Mesothelial cell of epicardium (in vitro differentiated cells): ENCODE measurements around the gene P4HB. TPM values are rescaled to one million over a fixed set of nuclear protein-coding genes. Genes with fewer than 3 reads are reported as not detected.

Source experiments
- DNase-seq, 2 experiments: peaks; one replicate each; pipeline ENCODE4 v3.0.0; 2021; ENCODE audit warnings: low spot score in 2 of 2; ENCODE audit not compliant: unreplicated experiment in 2 of 2
- H3K27ac Mint-ChIP-seq: 2 replicates; pipeline ENCODE4 v1.8.0; 2021; ENCODE audit warnings: mixed read lengths
- H3K27me3 Mint-ChIP-seq: 2 replicates; pipeline ENCODE4 v1.8.0; 2021; ENCODE audit warnings: low read depth, mixed read lengths
- H3K36me3 Mint-ChIP-seq: 2 replicates; pipeline ENCODE4 v1.8.0; 2021; ENCODE audit warnings: mixed read lengths
- H3K4me1 Mint-ChIP-seq: 2 replicates; pipeline ENCODE4 v1.8.0; 2021; ENCODE audit warnings: mixed read lengths
- H3K4me3 Mint-ChIP-seq: 2 replicates; pipeline ENCODE4 v1.8.0; 2021; ENCODE audit warnings: mild to moderate bottlenecking, moderate library complexity, mixed read lengths
- H3K9me3 Mint-ChIP-seq: 2 replicates; pipeline ENCODE4 v1.8.0; 2021; ENCODE audit warnings: mixed read lengths
- total RNA-seq: library from RNA; stranded (reverse); gene quantifications from 3 replicates; pipeline ENCODE4 v1.2.1, GENCODE V29; 2021
- TF ChIP-seq, protein P1 (sequence below): fragments of 200-600 bp; sonication (generic); IDR thresholded peaks from one replicate; pipeline ENCODE4 v1.5.0; 2021; ENCODE audit warnings: antibody characterized with exemption; ENCODE audit not compliant: unreplicated experiment

The P4HB gene
- total RNA-seq, 1 donor from 2014 or later = 433 TPM

DNA sequence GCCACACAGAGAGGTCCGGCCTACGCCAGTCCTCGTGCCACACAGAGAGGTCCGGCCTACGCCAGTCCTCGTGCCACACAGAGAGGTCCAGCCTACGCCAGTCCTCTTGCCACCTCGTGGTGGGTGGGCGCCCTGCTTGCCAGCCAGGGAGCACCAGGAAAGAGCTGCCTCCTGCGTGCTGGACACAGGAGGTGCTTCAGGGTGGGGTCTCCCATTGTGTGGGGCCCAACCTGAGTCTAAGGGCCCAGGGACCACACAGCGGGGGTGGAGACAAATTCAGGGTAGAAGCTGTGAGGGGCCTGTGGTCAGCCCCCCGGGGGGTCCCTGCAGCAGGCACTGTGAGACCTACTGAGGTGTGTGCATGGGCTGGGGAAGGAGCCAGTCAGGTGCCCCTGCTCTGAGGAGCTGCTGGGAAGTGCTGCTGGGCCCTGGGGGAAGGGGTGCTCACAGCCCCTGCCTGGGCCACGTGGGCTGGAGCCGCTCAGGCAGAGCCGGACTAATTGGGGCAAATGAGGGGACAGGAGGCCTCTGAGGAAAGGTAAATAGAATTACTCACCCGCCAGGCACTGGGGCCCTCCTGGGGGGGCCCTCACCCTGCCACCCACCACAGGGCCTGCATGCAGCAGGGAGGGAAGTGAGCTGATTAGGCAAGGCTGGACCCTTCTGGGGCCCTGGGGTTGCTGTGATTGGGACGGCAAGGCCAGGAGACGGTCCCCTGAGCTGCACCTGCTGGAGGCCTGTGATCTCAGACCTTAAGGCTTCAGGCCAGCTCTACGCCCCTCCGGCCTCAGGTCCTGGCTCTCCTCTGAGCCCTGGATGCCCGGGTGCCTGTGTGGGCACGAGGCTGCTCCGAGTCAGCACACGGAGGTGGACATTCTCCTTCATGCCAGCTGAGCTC, 45.3 kb downstream of the P4HB start:
- no peak overlapping the region for H3K27ac Mint-ChIP-seq
- H3K4me3 Mint-ChIP-seq = no peak overlapping the region
- H3K27me3 Mint-ChIP-seq = peaks cover 31% of the 10 kb centered on the region
- H3K36me3 Mint-ChIP-seq = no peaks in the 10 kb centered on the region
- TF ChIP-seq, protein P1, sequence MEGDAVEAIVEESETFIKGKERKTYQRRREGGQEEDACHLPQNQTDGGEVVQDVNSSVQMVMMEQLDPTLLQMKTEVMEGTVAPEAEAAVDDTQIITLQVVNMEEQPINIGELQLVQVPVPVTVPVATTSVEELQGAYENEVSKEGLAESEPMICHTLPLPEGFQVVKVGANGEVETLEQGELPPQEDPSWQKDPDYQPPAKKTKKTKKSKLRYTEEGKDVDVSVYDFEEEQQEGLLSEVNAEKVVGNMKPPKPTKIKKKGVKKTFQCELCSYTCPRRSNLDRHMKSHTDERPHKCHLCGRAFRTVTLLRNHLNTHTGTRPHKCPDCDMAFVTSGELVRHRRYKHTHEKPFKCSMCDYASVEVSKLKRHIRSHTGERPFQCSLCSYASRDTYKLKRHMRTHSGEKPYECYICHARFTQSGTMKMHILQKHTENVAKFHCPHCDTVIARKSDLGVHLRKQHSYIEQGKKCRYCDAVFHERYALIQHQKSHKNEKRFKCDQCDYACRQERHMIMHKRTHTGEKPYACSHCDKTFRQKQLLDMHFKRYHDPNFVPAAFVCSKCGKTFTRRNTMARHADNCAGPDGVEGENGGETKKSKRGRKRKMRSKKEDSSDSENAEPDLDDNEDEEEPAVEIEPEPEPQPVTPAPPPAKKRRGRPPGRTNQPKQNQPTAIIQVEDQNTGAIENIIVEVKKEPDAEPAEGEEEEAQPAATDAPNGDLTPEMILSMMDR = no peak
- DNase-seq = peak in 1 of 2 experiments; percentile 18
- H3K9me3 Mint-ChIP-seq = no peaks in the 10 kb centered on the region
- H3K4me1 Mint-ChIP-seq = peaks cover 7% of the 10 kb centered on the region

DNA sequence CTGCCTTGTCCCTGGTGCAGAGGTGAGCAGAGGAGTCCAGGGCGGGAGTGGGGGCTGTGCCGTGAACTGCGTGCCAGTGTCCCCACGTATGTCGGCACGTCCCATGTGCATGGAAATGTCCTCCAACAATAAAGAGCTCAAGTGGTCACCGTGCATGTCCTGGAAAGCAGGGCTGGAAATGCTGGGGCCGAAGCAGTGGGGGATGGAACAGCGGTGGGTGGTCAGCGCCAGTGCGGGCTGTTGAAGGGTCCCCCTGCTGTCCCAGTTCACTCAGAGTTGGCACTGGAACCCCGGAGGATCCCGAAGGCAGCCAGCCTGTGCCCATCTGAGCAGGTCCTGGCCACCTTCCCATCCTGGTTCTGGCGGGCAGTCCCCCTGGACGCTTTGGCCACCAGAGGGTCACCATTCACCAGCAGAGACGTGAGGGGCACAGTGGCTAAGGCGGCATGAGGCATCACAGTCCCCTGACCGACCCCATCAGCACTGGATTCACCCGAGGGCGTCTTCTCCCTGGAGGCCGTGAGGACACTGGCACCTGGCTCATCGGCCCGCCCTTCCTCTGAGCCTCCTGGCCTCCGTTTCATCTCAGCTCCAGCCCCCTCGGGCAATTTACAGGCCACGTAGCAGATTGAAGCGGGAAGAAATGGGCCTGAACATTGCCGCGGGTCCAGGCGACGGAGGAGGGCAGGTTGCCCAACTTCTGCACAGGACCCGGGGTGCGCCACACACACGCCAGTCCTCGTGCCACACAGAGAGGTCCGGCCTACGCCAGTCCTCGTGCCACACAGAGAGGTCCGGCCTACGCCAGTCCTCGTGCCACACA, 46.3 kb downstream of the P4HB start:
- no peaks in the 10 kb centered on the region for H3K36me3 Mint-ChIP-seq
- H3K27ac Mint-ChIP-seq = no peak overlapping the region
- H3K9me3 Mint-ChIP-seq = no peaks in the 10 kb centered on the region
- TF ChIP-seq, protein P1 = no peak
- DNase-seq = peak in 1 of 2 experiments; percentile 14
- no peak overlapping the region for H3K4me3 Mint-ChIP-seq
- peaks cover 39% of the 10 kb centered on the region for H3K27me3 Mint-ChIP-seq
- peaks cover 7% of the 10 kb centered on the region for H3K4me1 Mint-ChIP-seq

DNA sequence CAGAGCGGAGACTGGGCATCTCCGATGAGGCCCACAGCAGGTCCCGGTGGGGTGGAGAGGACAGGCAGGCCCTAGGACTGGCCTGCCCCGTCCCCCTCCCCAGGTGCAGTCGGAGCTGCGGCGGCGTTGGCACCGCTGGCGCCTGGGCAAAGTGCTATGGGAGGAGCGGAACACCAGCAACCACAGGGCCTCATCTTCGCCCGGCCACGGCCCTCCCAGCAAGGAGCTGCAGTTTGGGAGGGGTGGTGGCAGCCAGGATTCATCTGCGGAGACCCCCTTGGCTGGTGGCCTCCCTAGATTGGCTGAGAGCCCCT, 47.0 kb downstream of the P4HB start:
- H3K27me3 Mint-ChIP-seq = peaks cover 44% of the 10 kb centered on the region
- H3K4me3 Mint-ChIP-seq = no peak overlapping the region
- no peak overlapping the region for H3K27ac Mint-ChIP-seq
- peaks cover 7% of the 10 kb centered on the region for H3K4me1 Mint-ChIP-seq
- no peak for DNase-seq
- H3K9me3 Mint-ChIP-seq = no peaks in the 10 kb centered on the region
- H3K36me3 Mint-ChIP-seq = no peaks in the 10 kb centered on the region
- TF ChIP-seq, protein P1 = no peak

DNA sequence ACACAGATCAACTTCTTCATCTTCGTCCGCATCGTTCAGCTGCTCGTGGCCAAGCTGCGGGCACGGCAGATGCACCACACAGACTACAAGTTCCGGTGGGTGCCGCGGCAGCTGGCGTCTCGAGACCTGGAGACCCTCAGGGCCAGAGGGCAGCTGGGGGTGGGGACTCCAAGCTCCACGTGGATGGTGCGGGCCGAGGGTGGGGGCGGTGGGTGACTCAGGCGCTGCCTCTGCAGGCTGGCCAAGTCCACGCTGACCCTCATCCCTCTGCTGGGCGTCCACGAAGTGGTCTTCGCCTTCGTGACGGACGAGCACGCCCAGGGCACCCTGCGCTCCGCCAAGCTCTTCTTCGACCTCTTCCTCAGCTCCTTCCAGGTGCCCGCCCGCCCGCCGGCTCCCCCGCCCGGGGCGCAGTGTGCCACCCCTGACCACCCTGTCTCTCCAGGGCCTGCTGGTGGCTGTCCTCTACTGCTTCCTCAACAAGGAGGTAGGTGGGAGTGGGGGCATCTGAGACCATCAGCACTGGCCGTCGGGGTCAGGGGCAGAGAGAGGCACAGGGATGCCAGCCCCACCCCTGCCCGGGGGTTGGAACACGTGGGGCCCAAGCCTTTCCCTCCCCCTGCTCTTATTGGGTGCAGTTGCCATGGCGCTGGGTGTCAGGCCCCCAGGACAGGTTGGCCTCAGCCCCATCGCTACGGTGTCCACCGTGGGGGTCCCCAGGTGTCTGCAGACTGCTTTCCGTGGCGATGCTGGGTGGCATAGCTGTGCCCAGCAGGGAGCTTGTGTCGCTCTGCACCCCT, 47.6 kb downstream of the P4HB start:
- Mint-ChIP-seq H3K27ac (no peak overlapping the region), H3K4me1 (peaks cover 6% of the 10 kb centered on the region), H3K9me3 (no peaks in the 10 kb centered on the region), H3K4me3 (no peak overlapping the region), H3K27me3 (peaks cover 44% of the 10 kb centered on the region), H3K36me3 (no peaks in the 10 kb centered on the region)
- TF ChIP-seq, protein P1 = no peak
- DNase-seq = peak in 1 of 2 experiments; percentile 16
